Pancreas (tissue), 10 donors: Measurements from ENCODE around the gene ENSA. TPM values are rescaled to one million over a fixed set of nuclear protein-coding genes. Genes with fewer than 3 reads are reported as not detected.

ENCODE experiments used
- ATAC-seq, 4 donors: fragments of 200-7000 bp; cut with Tn5 transposase; one replicate each; pipeline versions ENCODE4 v1.8.0 to v1.9.1; 2020; ENCODE audit warnings: mild to moderate bottlenecking in 4 of 4, moderate library complexity in 4 of 4
- DNase-seq, 6 donors: peaks; one replicate each; pipeline ENCODE4 v3.0.0-alpha.2; 2020
- FAIRE-seq: peaks from 2 replicates; lab custom pipeline; 2012; peaks lifted over from hg19 to GRCh38; lab: Jason Lieb, UNC
- H3K27ac ChIP-seq, 4 donors: fragments of 200-600 bp; sonication (generic); 1 replicate in 3 of 4; 2 replicates in 1 of 4; pipeline versions ENCODE4 v1.5.0 to v1.8.0; 2020
- H3K27me3 ChIP-seq, 4 donors: fragments of 200-600 bp; one replicate each; pipeline ENCODE4 v1.8.0; 2021
- H3K36me3 ChIP-seq, 3 donors: fragments of 200-600 bp; sonication (generic) in 1 of 3; one replicate each; pipeline versions ENCODE4 v1.5.0 to v1.8.0; 2020 to 2021
- H3K4me1 ChIP-seq, 3 donors: fragments of 200-600 bp; one replicate each; pipeline ENCODE4 v1.8.0; 2021
- H3K4me3 ChIP-seq, 4 donors: fragments of 200-600 bp; sonication (generic) in 2 of 4; one replicate each; pipeline versions ENCODE4 v1.5.0 to v1.8.0; 2020 to 2021
- H3K9me3 ChIP-seq, 4 donors: fragments of 200-600 bp; one replicate each; pipeline ENCODE4 v1.8.0; 2021
- WGBS, 2 donors: extraction: QIAGEN DNeasy Blood & Tissue Kit; methylation state at CpG; one replicate each; pipeline ENCODE4 v1.1.7; 2013; 5-methylcytosine and 5-hydroxymethylcytosine counted together
- intact Hi-C, 3 donors: fragments of 100-400 bp; cut with DNase I; formaldehyde crosslinking; loops; one replicate each; pipeline versions ENCODE4 v1.11.1 to v1.14.2; 2022
- polyA plus RNA-seq, 2 donors: library from polyadenylated mRNA; stranded (reverse); fragments of 200-250 nt; gene quantifications; one replicate each; pipeline ENCODE4 v1.2.3, GENCODE V29; 2013
- total RNA-seq, 6 donors: library from RNA; stranded (reverse); fragmentation: NEBNext Ultra II Directional in 4 of 6; extraction: Animal tissue kit (Norgen Biotek cat#: 25700) in 4 of 6; gene quantifications; one replicate each; pipeline versions ENCODE4 v1.2.1 to v1.2.4, GENCODE V29; 2021 to 2023
- TF ChIP-seq, protein P1 (sequence below), 4 donors: fragments of 200-600 bp; sonication (generic) in 3 of 4; IDR thresholded peaks; one replicate each; pipeline versions ENCODE4 v1.5.0 to v1.8.0; 2021; ENCODE audit warnings: antibody characterized with exemption in 4 of 4
- donor health status: healthy with polysubstance abuse.
- donor health status: DM: no; HTN: no; CAD: no; lungs with moderate emphysema.
- donor health status: DM: no; HTN: no; CAD: no.
- donor health status: control.
- donor health status: control.
- donor health status: Bipolar disorder and iron deficiency.
- donor health status: DM: yes; HTN: yes; CAD: no.
- donor health status: DM: no; HTN: no; CAD: no.
- donor health status: DM: no; HTN: no; CAD: no.
- donor health status: DM: yes; HTN: yes; CAD: no.

Gene ENSA
- total and polyA plus RNA-seq, 8 donors, result 53.9 to 86.0 (median 67.9) TPM

DNA sequence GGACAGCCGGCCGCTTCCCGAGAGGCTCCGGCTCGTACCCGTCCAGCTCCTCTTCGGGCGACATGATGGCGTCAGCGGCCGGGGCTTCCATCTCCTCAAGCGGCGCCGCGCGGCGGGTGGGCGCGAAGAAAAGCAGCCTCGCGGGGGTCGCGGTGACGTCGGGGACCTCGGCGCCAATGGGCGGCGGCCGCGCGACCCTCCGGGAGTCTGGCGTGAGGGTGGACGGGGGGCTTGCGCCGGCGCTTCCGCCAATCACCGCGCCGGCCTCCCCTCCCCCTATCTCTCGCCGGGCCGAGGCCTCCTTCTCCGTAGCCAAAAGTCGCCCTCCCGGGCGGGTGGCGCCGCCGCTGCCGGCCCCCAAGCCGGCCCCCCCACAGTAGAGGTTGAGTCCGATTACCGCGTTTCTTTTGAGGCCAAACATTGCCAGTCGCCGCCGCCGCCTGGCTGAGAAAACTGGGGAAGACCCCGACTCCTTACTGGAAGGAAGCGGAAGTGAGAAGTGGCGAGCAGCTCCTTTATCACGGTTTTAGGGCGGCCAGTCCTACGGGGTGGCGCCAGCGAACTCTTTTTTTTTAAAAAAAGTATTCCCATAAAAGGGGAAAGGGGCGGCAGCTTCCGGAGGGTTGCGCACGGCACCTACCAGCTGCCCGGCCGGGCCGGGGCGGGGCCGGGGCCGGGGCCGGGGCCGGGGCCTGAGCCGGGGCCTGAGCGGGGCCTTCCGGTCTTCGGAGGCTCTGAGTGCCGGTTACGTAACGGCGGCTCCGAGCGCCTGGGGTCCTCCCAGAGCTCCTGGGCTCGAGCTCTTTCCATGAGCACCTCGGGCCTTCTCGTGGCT is 50.1 kb downstream of the ENSA start, which contains the start of gene MCL1:
MCL1 (minus strand) TSS at position 501 of the 835 bp plus-strand sequence; CDS start at position 421, 80 bp downstream.
- intact Hi-C loops, result no loop called here
- 0% methylated on average over 67 to 94 of the region's 94 CpGs for WGBS, 2 donors
- H3K27me3 ChIP-seq, result no peaks in the 10 kb centered on the region
- H3K36me3 ChIP-seq, result peaks cover 0 to 9% (median 5%) of the 10 kb centered on the region in 3 donors
- TF ChIP-seq, protein P1, sequence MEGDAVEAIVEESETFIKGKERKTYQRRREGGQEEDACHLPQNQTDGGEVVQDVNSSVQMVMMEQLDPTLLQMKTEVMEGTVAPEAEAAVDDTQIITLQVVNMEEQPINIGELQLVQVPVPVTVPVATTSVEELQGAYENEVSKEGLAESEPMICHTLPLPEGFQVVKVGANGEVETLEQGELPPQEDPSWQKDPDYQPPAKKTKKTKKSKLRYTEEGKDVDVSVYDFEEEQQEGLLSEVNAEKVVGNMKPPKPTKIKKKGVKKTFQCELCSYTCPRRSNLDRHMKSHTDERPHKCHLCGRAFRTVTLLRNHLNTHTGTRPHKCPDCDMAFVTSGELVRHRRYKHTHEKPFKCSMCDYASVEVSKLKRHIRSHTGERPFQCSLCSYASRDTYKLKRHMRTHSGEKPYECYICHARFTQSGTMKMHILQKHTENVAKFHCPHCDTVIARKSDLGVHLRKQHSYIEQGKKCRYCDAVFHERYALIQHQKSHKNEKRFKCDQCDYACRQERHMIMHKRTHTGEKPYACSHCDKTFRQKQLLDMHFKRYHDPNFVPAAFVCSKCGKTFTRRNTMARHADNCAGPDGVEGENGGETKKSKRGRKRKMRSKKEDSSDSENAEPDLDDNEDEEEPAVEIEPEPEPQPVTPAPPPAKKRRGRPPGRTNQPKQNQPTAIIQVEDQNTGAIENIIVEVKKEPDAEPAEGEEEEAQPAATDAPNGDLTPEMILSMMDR (IDR thresholded peaks at IDR 0.05), result no peak
- peaks cover 5 to 19% (median 17%) of the 10 kb centered on the region in 3 donors for H3K4me1 ChIP-seq
- no peak for FAIRE-seq
- ATAC-seq, result peak; percentile 81 to 85 (median 83)
- DNase-seq, result peak; percentile 89 to 96 (median 94)
- H3K9me3 ChIP-seq, result no peaks in the 10 kb centered on the region
- H3K4me3 ChIP-seq, result peak within 1 kb of the TSS; percentile 77 to 98 (median 95)
- peak within 1 kb of the TSS; percentile 96 to 100 (median 98) for H3K27ac ChIP-seq

DNA sequence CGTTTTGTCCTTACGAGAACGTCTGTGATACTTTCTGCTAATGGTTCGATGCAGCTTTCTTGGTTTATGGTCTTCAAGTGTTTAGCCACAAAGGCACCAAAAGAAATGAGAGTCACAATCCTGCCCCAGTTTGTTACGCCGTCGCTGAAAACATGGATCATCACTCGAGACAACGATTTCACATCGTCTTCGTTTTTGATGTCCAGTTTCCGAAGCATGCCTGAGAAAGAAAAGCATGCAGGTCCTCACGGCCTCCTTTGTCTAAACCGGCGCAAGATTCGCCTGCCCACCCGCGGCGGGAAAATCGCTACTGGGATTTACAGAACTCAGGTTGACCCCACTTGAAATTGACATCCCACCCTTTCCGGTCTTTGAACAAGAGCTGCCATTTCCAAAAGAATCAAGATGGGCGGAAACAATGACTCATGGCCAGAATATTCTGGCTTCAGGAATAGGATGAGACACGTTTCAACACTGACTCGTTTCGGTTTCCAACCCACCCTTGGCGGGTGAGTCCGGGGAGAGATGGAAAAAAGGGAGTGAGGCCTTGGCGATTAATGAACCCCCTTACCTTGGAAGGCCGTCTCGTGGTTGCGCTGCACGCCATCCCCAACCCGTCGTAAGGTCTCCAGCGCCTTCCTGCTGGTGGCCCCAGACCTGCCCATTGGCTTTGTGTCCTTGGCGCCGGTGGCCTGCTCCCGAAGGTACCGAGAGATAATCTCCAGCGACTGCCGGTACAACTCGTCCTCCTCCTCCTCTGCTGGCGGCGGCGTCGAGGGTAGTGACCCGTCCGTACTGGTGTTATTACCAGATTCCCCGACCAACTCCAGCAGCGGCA is 50.9 kb downstream of the ENSA start:
- Histone ChIP-seq H3K27me3 (no peaks in the 10 kb centered on the region), H3K27ac (peak overlapping the region; percentile 96 to 100 (median 98)), H3K36me3 (peaks cover 0 to 12% (median 9%) of the 10 kb centered on the region in 3 donors), H3K4me1 (peaks cover 10 to 27% (median 25%) of the 10 kb centered on the region in 3 donors), H3K9me3 (no peaks in the 10 kb centered on the region), H3K4me3 (peak overlapping the region; percentile 77 to 98 (median 95))
- DNase-seq (peak in 5 of 6 donors; percentile 48 to 88 (median 72)), ATAC-seq (peak; percentile 5 to 27 (median 17)), FAIRE-seq (no peak)
- TF ChIP-seq, protein P1 (IDR thresholded peaks at IDR 0.05), result no peak
- intact Hi-C loops, result no loop called here
- 0 to 1% methylated on average over 50 of the region's 50 CpGs for WGBS, 2 donors

DNA sequence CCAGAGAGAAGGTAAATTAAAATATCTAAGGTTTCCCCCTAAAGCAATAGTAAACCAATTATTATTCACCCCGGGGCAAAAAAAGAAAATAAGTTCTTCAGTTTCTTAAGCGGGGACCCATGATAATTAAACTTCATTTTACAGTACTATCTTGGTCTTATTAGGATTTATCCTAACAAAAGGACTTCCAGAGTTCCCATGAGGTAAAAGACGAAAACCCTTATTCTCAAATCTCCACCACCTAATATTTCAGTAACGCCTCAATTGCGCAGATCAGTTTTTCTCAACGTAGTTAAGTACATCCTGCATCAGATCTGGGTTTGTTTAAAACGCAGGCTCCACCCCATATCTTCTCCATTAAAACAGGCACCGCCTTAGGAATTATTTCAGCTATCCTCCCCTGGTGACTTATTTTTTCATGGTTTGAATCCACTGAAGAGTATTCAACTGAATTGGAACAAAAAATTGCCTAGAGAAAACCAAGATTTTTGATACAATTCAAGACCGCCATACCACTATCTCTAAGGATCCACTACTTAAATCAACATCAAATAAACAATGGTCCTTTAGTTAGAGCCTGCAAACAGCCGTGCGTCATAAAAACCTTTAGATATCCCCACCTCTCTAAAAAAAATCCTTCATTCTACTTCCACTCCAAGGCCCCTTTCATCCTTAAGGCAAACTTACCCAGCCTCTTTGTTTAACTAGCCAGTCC is 51.7 kb downstream of the ENSA start:
- DNase-seq (no peak), FAIRE-seq (no peak), ATAC-seq (no peak)
- TF ChIP-seq, protein P1 (IDR thresholded peaks at IDR 0.05), result no peak
- intact Hi-C loops, result no loop called here
- Histone ChIP-seq H3K36me3 (peaks cover 0 to 20% (median 17%) of the 10 kb centered on the region in 3 donors), H3K27ac (peak overlapping the region; percentile 96 to 100 (median 98)), H3K4me1 (peaks cover 18 to 34% (median 33%) of the 10 kb centered on the region in 3 donors), H3K27me3 (no peaks in the 10 kb centered on the region), H3K9me3 (no peaks in the 10 kb centered on the region), H3K4me3 (peak overlapping the region; percentile 77 to 98 (median 95))
- WGBS, 2 donors, result 0 to 1% methylated on average over 11 of the region's 11 CpGs

DNA sequence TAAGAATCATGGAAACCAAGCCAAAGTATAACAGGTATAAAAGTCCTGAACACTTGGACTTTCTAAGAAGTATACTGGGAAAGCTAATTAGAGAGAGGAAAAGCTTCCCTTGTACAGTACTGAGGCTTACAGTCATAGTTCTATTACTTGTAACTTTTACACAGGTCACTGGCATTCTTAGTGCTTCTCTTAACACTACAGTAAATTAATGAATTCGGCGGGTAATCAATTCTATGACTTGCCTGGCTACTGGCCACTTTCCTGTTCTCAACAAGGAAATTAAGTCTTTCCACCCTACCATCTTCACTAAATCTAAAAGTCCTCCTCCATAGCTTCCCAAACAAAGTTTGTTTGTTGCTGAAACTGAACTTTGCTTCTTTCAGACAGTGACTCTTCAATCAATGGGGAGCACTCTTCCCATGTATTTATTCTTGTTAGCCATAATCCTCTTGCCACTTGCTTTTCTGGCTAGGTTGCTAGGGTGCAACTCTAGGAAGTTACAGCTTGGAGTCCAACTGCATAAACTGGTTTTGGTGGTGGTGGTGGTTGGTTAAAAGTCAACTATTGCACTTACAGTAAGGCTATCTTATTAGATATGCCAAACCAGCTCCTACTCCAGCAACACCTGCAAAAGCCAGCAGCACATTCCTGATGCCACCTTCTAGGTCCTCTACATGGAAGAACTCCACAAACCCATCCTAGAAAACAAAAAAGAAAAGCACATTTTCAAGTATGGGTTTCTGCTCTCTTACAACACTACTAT is 52.4 kb downstream of the ENSA start:
- Histone ChIP-seq H3K27ac (peak overlapping the region in 3 of 4 donors; percentile 98 to 100 (median 99)), H3K36me3 (peaks cover 0 to 27% (median 20%) of the 10 kb centered on the region in 3 donors), H3K27me3 (no peaks in the 10 kb centered on the region), H3K4me1 (peaks cover 19 to 42% (median 41%) of the 10 kb centered on the region in 3 donors), H3K9me3 (no peaks in the 10 kb centered on the region), H3K4me3 (peak overlapping the region; percentile 77 to 98 (median 95))
- DNase-seq, result no peak
- 1 to 3% methylated on average over 2 of the region's 2 CpGs for WGBS, 2 donors
- TF ChIP-seq, protein P1 (IDR thresholded peaks at IDR 0.05), result no peak
- FAIRE-seq, result no peak
- intact Hi-C loops, result no loop called here
- no peak for ATAC-seq
